ENCODE measurements around the gene RBBP5. TPM values are rescaled to one million over a fixed set of nuclear protein-coding genes. Genes with fewer than 3 reads are reported as not detected.

The RBBP5 gene
- polyA plus RNA-seq, 3 donors: 4.9 to 10.2 (median 8.1) TPM

DNA sequence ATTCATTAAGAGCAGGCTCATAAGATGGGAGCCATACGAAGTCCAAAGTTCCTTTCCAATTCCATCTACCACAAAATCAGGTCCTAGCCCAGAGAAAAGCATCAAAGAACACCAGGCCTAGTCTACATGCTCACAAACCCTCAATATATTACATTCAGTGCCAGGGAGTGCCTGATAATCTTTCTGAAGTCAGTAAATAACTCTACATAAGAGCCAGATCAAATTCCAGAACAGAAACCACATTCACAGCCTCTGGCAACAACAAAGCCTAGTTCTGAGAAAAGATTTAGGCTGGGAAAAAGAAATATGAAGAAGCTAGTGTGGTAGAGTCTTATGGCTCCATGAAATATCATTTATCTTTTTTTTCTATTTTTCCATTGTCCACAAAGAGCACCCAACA lies 40.5 kb upstream of the RBBP5 start:
- no peak overlapping the region for H3K27ac Mint-ChIP-seq

DNA sequence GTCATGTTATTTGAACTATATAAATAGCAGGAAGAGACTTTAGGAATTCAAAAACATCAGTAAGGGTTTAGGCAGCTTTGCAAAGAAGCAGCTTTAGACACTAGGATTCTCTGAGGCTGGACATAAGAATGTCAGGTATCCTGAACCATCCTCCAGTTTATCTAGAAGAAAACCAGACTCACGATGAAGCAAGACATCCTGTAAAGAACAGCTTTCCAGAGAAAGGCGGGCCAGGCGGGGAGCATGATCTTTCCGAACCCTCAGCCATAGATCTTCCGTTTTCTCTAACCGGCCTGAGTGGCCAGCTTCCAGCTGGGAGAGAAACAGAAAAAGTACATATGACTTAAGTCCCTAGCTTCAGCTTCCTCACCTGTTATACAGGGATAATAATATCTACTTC lies 39.3 kb upstream of the RBBP5 start:
- intact Hi-C loops (cut with micrococcal nuclease): no loop called here

More for the DNA sequence above, 40.5 kb upstream of the RBBP5 start:
- Mint-ChIP-seq H3K36me3 (peaks cover 83 to 90% of the 10 kb centered on the region in 2 donors), H3K9me3 (peaks cover 3 to 7% (median 5%) of the 10 kb centered on the region in 7 donors), H3K27me3 (ENCODE audit: low read depth in 3 of 3) (no peaks in the 10 kb centered on the region), H3K4me1 (no peaks in the 10 kb centered on the region), H3K4me3 (no peak overlapping the region)
- intact Hi-C loops (cut with micrococcal nuclease): no loop called here
- TF ChIP-seq, protein P1, sequence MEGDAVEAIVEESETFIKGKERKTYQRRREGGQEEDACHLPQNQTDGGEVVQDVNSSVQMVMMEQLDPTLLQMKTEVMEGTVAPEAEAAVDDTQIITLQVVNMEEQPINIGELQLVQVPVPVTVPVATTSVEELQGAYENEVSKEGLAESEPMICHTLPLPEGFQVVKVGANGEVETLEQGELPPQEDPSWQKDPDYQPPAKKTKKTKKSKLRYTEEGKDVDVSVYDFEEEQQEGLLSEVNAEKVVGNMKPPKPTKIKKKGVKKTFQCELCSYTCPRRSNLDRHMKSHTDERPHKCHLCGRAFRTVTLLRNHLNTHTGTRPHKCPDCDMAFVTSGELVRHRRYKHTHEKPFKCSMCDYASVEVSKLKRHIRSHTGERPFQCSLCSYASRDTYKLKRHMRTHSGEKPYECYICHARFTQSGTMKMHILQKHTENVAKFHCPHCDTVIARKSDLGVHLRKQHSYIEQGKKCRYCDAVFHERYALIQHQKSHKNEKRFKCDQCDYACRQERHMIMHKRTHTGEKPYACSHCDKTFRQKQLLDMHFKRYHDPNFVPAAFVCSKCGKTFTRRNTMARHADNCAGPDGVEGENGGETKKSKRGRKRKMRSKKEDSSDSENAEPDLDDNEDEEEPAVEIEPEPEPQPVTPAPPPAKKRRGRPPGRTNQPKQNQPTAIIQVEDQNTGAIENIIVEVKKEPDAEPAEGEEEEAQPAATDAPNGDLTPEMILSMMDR (IDR thresholded peaks at IDR 0.05): no peak
- H4K20me1 ChIP-seq (ENCODE audit: insufficient read depth, low read length): peaks cover 6% of the 10 kb centered on the region
- WGBS (ENCODE audit: insufficient coverage): 100% methylated on average over 1 of the region's 1 CpG
- no peak overlapping the region for H3K27ac ChIP-seq (ENCODE audit: low read depth in 1 of 2, low read length in 2 of 2)
- no peak overlapping the region for H3K4me2 ChIP-seq (replicated peaks; ENCODE audit: extremely low read depth, low read length, poor library complexity, severe bottlenecking)
- no peak overlapping the region for H2AFZ ChIP-seq (ENCODE audit: insufficient read depth, low read depth, low read length, poor library complexity, severe bottlenecking)
- no peak overlapping the region for H3K4me3 ChIP-seq (replicated peaks in 1 of 3; ENCODE audit: low read depth in 2 of 3, low read length in 3 of 3)
- no peaks in the 10 kb centered on the region for H3K4me1 ChIP-seq (ENCODE audit: control insufficient read depth in 1 of 2, insufficient read depth in 2 of 2, low read length in 2 of 2)
- DNase-seq: no peak
- H3K27me3 ChIP-seq (ENCODE audit: control insufficient read depth in 2 of 2, insufficient read depth in 2 of 2, low read length in 2 of 2): no peaks in the 10 kb centered on the region
- peaks cover 82 to 97% of the 10 kb centered on the region in 2 donors for H3K36me3 ChIP-seq (replicated peaks in 1 of 2; ENCODE audit: control insufficient read depth in 1 of 2, insufficient read depth in 2 of 2, low read length in 2 of 2)
- H3K79me2 ChIP-seq (ENCODE audit: insufficient read depth, low read length): peaks cover 6% of the 10 kb centered on the region
- peaks cover 3 to 6% of the 10 kb centered on the region in 2 donors for H3K9me3 ChIP-seq (replicated peaks in 1 of 2; ENCODE audit: control insufficient read depth in 1 of 2, insufficient read depth in 1 of 2, low read length in 2 of 2)
- no peak overlapping the region for H3K9ac ChIP-seq (ENCODE audit: insufficient read depth, low read length, poor library complexity, severe bottlenecking)

More for the DNA sequence above, 39.3 kb upstream of the RBBP5 start:
- Histone ChIP-seq H3K27me3 (ENCODE audit: control insufficient read depth in 2 of 2, insufficient read depth in 2 of 2, low read length in 2 of 2) (no peaks in the 10 kb centered on the region), H4K20me1 (ENCODE audit: insufficient read depth, low read length) (no peaks in the 10 kb centered on the region), H3K4me3 (replicated peaks in 1 of 3; ENCODE audit: low read depth in 2 of 3, low read length in 3 of 3) (no peak overlapping the region), H3K79me2 (ENCODE audit: insufficient read depth, low read length) (peaks cover 4% of the 10 kb centered on the region), H3K36me3 (replicated peaks in 1 of 2; ENCODE audit: control insufficient read depth in 1 of 2, insufficient read depth in 2 of 2, low read length in 2 of 2) (peaks cover 86 to 97% of the 10 kb centered on the region in 2 donors), H3K4me2 (replicated peaks; ENCODE audit: extremely low read depth, low read length, poor library complexity, severe bottlenecking) (no peak overlapping the region), H3K27ac (ENCODE audit: low read depth in 1 of 2, low read length in 2 of 2) (no peak overlapping the region), H3K9ac (ENCODE audit: insufficient read depth, low read length, poor library complexity, severe bottlenecking) (no peak overlapping the region), H3K4me1 (ENCODE audit: control insufficient read depth in 1 of 2, insufficient read depth in 2 of 2, low read length in 2 of 2) (no peaks in the 10 kb centered on the region), H3K9me3 (replicated peaks in 1 of 2; ENCODE audit: control insufficient read depth in 1 of 2, insufficient read depth in 1 of 2, low read length in 2 of 2) (peaks cover 13 to 18% of the 10 kb centered on the region in 2 donors), H2AFZ (ENCODE audit: insufficient read depth, low read depth, low read length, poor library complexity, severe bottlenecking) (no peak overlapping the region)
- H3K4me3 Mint-ChIP-seq: no peak overlapping the region
- TF ChIP-seq, protein P1 (IDR thresholded peaks at IDR 0.05): no peak
- peaks cover 84 to 97% of the 10 kb centered on the region in 2 donors for H3K36me3 Mint-ChIP-seq
- H3K27me3 Mint-ChIP-seq (ENCODE audit: low read depth in 3 of 3): no peaks in the 10 kb centered on the region
- DNase-seq: no peak
- H3K4me1 Mint-ChIP-seq: no peaks in the 10 kb centered on the region
- H3K27ac Mint-ChIP-seq: no peak overlapping the region
- WGBS (ENCODE audit: insufficient coverage): 100% methylated on average over 4 of the region's 6 CpGs
- peaks cover 16 to 19% (median 17%) of the 10 kb centered on the region in 7 donors for H3K9me3 Mint-ChIP-seq

All from CD14-positive monocyte (primary cell).